ENCODE measurements around the gene ZC3H18.

- TF ChIP-seq CTCF (IDR thresholded peaks at IDR 0.05) (no peak), POLR2A (IDR thresholded peaks at IDR 0.05) (no peak), EP300 (IDR thresholded peaks at IDR 0.05) (no peak)
Observed at GRCh38 chr16:88676502-88677242, 106.5 kb downstream of the ZC3H18 start.

Measured in ovary (tissue), 3 donors.